IPS DF 4.7 (cell line): Measurements from ENCODE around the gene TDRD10.
"Not testable (repeated sequence)": the region's sequence is repeated elsewhere in the genome, so short reads cannot be mapped to it uniquely, and the experiment has no call there.

Experiments
- DNase-seq: peaks from one replicate; pipeline ENCODE4 v3.0.0-alpha.2; 2013; ENCODE audit warnings: low spot score; ENCODE audit errors: extremely low read depth

Gene TDRD10

GRCh38 chr1:154514066-154514553, 12.1 kb downstream of the TDRD10 start:
- DNase-seq = no peak

DNA sequence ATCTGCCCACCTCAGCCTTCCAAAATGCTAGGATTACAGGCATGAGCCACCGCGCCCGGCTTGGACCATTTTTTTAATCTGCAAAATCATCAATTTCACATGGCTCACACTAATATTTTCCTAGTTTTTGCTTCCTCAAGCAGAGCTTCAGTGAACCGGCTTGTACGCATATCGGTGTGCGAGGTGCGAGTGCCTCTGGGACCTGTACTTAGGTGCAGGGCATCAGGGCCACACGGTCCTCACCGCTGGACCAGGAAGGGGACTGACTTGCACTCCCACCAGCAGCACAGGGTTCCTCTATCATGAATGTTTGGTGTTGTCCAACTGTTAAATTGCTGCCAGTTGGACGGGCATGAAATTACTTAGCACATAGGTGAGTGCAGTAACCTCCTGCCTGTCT, 15.6 kb downstream of the TDRD10 start:
- DNase-seq = no peak

GRCh38 chr1:154519591-154519991, 17.6 kb downstream of the TDRD10 start:
- DNase-seq = no peak

DNA sequence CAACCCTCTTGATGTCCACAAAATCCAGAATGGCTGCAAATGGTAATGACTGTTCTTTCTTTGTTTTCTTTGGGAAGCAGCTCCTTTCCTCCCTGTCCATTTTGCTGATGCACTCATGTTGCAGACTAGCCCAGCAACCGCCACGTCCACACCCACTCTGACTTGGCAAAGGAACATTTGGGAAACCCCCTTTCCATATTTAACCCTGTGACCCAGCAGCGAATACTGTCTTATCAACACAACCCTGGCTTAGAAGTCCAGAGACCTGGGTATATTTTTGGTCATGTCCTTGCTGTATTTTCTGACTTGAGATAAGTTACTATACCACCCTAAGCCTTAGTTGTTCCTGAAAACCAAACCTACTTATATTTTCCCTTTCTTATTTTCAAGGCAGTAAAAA, 18.3 kb downstream of the TDRD10 start:
- DNase-seq = no peak

DNA sequence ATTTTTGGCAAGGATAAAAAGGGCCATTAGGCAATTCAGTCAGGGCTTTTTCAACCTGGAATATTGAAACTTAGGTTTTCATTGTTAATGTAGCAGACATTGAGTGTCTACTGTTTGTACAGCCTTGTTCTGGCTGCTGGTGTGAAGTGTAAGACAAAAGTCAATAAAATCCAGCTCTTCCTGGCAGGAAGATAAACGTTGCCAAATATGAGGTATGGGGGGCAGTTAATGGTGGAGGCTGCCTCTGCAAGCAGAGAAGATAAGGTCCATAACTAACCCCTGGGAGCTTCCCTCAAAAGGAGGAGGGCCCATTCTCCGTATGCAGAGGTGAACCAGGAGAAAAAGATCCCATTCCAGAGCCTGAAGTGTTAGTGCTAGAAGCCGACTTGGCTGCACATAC, 19.7 kb downstream of the TDRD10 start:
- no peak for DNase-seq

- no peak for DNase-seq
Observed at GRCh38 chr1:154524881-154525280, 22.9 kb downstream of the TDRD10 start.

- DNase-seq = no peak
Observed at GRCh38 chr1:154527192-154527591, 25.2 kb downstream of the TDRD10 start.

DNA sequence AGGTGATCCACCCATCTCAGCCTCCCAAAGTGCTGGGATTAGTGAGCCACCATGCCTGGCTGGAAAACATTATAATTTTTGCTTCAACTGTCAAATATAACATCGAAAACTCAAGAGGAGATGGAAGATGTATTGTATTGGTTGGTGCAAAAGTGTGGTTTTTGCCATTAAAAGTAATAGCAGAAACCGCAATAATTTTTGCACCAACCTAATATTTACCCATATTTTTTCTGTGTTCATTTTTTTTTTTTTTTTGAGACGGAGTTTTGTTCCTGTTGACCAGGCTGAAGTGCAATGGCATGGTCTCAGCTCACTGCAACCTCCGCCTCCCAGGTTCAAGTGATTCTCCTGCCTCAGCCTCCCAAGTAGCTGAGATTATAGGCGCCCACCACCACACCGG, 27.3 kb downstream of the TDRD10 start:
- DNase-seq = no peak

DNA sequence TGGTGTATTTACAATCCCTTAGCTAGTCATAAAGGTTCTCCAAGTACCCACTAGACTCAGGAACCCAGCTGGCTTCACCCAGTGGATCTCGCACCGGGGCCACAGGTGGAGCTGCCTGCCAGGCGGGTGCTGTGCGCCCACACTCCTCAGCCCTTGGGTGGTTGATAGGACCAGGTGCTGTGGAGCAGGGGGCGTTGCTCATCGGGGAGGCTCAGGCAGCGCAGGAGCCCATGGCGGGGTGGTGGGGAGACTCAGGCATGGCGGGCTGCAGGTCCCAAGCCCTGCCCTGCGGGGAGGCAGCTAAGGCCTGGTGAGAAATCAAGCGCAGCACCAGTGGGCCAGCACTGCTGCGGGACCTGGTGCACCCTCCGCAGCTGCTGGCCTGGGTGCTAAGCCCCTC, 29.9 kb downstream of the TDRD10 start:
- not testable (repeated sequence) for DNase-seq

- peak; percentile 82 for DNase-seq
Observed at GRCh38 chr1:154533952-154534844, 32.2 kb downstream of the TDRD10 start.

DNA sequence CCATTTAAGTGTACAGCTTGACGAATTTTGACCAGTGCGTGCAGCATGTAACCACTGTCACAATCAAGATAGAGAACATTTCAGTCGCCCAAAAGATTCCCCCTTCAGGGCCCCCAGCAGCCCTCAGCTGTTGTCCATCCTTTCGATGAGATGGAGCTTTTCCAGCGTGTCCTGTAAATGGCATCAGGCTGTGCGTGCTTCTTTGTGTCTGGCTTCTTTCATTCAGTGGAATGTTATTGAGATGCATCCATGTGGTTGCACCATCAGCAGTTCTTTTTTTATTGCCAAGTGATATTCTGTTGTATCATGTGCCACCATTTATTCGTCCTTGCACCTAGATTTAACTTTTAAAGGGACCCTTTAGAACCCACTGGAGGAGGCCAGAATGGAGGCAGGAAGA, 34.6 kb downstream of the TDRD10 start:
- no peak for DNase-seq

DNA sequence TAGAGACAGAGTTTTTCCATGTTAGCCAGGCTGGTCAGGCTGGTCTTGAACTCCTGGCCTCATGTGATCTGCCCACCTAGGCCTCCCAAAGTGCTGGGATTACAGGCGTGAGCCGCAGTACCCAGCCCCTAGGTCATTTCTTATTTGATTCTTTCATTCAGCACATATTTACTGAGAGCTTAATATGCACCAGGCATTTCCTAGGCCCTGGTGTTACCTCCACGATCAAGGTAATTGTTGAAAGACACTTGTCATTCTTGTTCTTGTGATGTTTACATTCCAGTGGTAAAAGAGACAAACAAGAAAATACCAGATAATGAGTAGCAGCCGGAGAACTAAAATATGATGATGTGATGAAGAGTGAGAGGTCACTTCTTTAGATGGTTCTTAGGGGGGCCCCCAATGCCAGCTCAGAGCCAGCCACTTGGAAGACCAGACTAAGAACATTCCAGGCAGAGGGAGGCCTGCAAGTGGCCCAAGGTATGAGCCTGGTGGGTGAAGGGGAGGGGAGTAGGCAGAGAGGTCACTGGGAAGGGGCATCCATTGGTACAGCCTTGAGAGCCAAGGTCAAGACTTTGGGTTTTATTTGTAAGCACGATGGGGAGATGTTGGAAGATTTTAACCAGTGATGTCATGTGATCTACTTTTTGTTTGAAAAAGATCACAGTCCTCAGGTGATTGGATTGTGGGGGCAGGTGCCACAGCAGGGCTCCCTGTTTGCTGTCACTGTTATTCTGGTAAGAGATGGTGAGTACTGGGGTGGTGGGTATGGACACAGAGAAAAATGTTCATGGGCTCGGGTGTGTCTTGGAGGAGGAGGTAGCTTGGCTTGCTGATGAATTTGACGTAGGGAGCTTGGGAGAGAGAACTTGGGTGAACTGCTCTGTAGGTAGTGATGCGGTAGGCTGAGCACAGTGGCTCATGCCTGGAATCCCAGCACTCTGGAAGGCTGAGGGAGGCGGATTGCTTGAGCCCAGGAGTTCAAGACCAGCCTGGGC, 37.8 kb downstream of the TDRD10 start:
- DNase-seq = no peak

- no peak for DNase-seq
Observed at GRCh38 chr1:154541231-154541630, 39.2 kb downstream of the TDRD10 start.

DNA sequence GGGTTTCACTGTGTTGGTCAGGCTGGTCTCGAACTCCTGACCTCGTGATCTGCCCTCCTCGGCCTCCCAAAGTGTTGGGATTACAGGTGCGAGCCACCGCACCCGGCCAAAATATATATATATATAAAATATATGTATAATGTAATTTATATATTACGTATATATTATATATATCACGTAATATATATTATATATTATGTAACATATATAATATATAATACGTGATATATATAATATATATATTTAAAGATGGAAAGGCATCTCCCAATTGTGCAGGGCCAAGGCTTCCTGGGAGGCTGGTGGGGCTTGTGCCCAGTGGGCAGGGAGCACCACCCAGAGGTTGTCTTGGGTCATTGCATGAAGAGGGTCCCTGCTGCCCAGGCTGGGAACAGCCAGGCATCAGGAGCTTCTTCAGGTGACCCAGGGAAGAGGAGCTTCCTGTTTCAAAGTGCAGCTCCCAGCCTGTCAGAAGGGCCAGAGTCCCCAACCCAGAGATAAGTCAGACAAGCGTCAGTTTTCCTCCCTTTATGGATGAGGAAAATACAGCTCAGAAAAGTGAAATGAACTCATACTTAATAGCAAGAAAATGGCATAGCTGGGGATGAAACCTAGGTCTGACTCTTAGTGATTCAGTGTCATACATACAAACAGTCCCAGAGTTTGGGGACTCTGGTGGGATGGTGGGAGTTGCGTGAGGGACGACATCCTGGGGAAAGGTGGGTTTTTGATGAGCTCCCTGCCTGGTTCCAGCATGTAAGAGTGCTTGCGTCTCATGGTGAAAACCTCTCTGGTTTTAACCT, 44.4 kb downstream of the TDRD10 start:
- DNase-seq = peak; percentile 62

- no peak for DNase-seq
Observed at GRCh38 chr1:154547105-154547732, 45.2 kb downstream of the TDRD10 start.

- no peak for DNase-seq
Observed at GRCh38 chr1:154548028-154548427, 46.0 kb downstream of the TDRD10 start.

DNA sequence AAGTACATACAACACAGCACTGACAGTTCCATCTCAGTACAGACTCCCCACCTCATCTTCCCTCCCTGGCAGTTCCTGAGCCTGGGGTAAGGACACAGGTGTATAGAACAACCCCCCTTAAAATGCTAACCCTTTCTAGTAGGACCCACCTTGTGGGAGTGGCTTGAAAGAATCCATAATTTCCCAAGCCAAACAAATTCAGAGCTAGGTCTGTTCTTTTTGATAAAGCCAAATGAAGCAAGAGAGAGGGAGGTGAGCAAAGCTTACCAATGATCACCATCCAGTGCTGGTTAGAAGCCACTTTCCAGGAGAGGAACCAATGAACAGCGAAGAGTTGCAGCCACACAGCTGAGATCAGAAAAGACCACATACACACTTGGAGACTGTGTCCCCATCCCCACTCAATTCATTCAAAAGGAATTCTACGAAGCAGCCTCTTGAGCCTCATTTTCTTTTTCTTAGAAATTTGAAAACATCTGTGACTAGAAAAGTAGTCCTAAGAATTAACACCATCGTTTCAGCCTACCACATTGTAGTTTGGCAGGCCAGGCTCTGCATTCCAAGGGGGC, 47.3 kb downstream of the TDRD10 start:
- DNase-seq = no peak

DNA sequence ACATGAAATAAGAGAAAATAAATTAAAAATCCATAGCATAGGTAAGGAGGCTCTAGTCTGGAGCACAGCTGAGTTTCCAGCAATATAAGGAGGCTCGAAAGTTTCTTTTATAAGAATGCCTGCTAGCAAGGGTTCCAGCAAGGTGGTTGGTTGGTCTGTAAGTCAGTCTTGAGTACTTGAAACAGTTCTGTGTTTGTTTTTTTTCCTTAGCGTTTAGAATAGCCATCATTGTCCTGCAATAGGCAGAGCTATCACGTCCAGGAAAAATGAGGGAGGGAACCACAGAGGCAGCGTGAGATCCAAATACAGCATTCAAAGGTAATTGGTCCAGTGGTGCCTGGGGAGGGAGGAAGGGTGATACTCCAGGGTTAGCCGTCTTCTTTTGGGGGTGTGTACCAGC, 48.1 kb downstream of the TDRD10 start:
- DNase-seq = no peak

DNA sequence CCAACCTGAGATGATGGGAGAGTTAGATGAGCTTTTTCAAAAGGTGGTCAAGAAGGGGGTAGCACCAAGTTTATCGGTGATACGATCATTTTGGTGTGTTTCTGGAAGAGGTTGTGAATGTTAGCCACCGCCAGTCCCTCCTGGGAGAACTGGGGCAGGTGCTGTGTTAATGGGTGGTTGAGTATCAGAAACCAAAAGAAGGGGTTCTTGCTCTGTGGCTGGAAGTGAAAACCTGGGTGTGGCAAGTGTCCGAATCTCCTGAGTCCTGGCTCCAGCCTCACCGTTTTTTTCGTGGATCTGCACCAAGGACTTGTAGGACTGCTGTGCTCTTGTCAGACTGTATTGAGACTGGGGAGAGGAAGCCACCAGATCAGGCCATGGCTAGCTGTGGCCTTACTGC, 48.6 kb downstream of the TDRD10 start:
- DNase-seq = no peak

- no peak for DNase-seq
Observed at GRCh38 chr1:154551474-154551873, 49.5 kb downstream of the TDRD10 start.
